ENCODE data around the gene SEMA5A. TPM values are rescaled to one million over a fixed set of nuclear protein-coding genes. Genes with fewer than 3 reads are reported as not detected.

Gene SEMA5A
- total and polyA plus RNA-seq, 2 of the 8 experiments (the other 6 are each of a cell fraction or from before 2014, with no cell fraction given) = 5.3 to 8.9 TPM

GRCh38 chr5:9429691-9430215 lies 116.1 kb downstream of the SEMA5A start (continued):
- TF ChIP-seq BCL11A (IDR thresholded peaks at IDR 0.05; ENCODE audit: low read depth in 2 of 2, low read length in 2 of 2) = no peak
- no peak for TF ChIP-seq NRF1 (IDR thresholded peaks at IDR 0.05; ENCODE audit: low read depth, low read length)
- TF ChIP-seq SIRT6 (IDR thresholded peaks at IDR 0.05; ENCODE audit: low read length) = no peak

Measured in H1 (cell line).